T-helper 17 cell (primary cell): ENCODE results near the gene STX18. TPM values are rescaled to one million over a fixed set of nuclear protein-coding genes. Genes with fewer than 3 reads are reported as not detected.
"Not testable (repeated sequence)": the region's sequence is repeated elsewhere in the genome, so short reads cannot be mapped to it uniquely, and the experiment has no call there.

Experiments used
- ATAC-seq: fragments of 150-1000 bp; cut with Tn5 transposase; 2 replicates; pipeline ENCODE4 v1.10.0; 2021; ENCODE audit warnings: mild to moderate bottlenecking, moderate library complexity
- DNase-seq, 3 donors: peaks; one replicate each; pipeline versions ENCODE4 v3.0.0 to v3.0.0-alpha.2; 2020 to 2021
- H3K9me3 ChIP-seq: one replicate; pipeline ENCODE4 v1.7.0; 2013; ENCODE audit warnings: low read length, mild to moderate bottlenecking; ENCODE audit not compliant: control insufficient read depth, poor library complexity, severe bottlenecking
- H3K27ac Mint-ChIP-seq: one replicate; pipeline ENCODE4 v1.8.0; 2022; ENCODE audit warnings: mild to moderate bottlenecking, moderate library complexity, mixed read lengths
- H3K27me3 Mint-ChIP-seq: one replicate; pipeline ENCODE4 v1.8.0; 2022; ENCODE audit warnings: mixed read lengths
- H3K36me3 Mint-ChIP-seq: one replicate; pipeline ENCODE4 v1.8.0; 2022; ENCODE audit warnings: low read depth, mixed read lengths
- H3K4me1 Mint-ChIP-seq: one replicate; pipeline ENCODE4 v1.8.0; 2022; ENCODE audit warnings: mild to moderate bottlenecking, mixed read lengths
- H3K4me3 Mint-ChIP-seq: one replicate; pipeline ENCODE4 v1.8.0; 2022; ENCODE audit warnings: mild to moderate bottlenecking, moderate library complexity, mixed read lengths
- total RNA-seq, 4 donors: library from RNA in 2 of 4; stranded (reverse) in 2 of 4; gene quantifications; one replicate each; pipeline ENCODE4 v1.2.3 and lab custom pipeline; 2022 to 2026

The STX18 gene
- total RNA-seq, 2 donors from 2014 or later = 21.7 to 27.8 TPM

DNA sequence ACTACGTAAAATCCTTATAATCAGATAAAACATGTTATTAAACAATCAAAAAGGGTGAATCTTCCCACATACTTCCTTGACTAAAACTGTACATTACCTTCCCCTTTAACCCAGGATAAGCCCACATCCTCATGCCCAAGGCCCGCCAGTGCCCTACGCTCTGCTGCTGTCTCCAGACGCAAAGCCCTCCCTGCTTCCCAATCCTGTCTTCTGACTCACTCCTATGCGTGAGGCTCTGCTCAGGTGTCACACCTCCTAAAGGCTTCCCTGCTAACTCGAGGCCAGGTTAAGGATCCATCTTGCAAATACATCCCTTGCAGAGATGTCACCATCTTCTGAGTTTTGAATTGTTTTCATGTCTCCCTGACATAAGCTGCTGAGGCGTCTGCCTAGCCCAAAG lies 61.6 kb downstream of the STX18 start:
- no peak for ATAC-seq
- peaks cover 27% of the 10 kb centered on the region for H3K4me1 Mint-ChIP-seq
- peak overlapping the region; percentile 39 for H3K27ac Mint-ChIP-seq
- H3K4me3 Mint-ChIP-seq = no peak overlapping the region
- DNase-seq = no peak
- no peaks in the 10 kb centered on the region for H3K9me3 ChIP-seq
- peaks cover 8% of the 10 kb centered on the region for H3K36me3 Mint-ChIP-seq
- H3K27me3 Mint-ChIP-seq = no peaks in the 10 kb centered on the region

- no peaks in the 10 kb centered on the region for H3K9me3 ChIP-seq
- no peak overlapping the region for H3K4me3 Mint-ChIP-seq
- no peaks in the 10 kb centered on the region for H3K27me3 Mint-ChIP-seq
- H3K27ac Mint-ChIP-seq = peak overlapping the region; percentile 39
- H3K36me3 Mint-ChIP-seq = peaks cover 8% of the 10 kb centered on the region
- peaks cover 26% of the 10 kb centered on the region for H3K4me1 Mint-ChIP-seq
- DNase-seq = no peak
- ATAC-seq = no peak
Measured at GRCh38 chr4:4479366-4479765, 62.5 kb downstream of the STX18 start.

DNA sequence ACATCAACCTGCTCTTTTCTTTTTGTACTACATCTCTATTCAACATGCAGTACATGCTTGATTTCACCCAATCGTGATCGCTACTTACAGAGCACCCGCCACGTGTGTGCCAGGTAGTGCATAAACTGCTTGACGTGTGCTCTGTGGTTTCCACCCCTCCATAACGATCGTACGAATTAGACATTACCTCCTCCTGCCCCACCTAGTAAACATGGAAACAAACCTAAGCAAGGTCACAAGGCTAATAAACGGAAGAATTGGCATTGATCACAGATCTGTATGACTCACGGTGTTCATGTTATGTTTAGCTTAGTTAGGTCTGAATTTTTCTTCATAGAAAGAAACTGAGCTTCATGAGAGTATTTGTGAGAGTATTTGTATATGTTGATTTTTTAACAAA lies 64.1 kb downstream of the STX18 start:
- Mint-ChIP-seq H3K36me3 (peaks cover 8% of the 10 kb centered on the region), H3K4me3 (no peak overlapping the region), H3K27ac (no peak overlapping the region), H3K27me3 (no peaks in the 10 kb centered on the region), H3K4me1 (peaks cover 27% of the 10 kb centered on the region)
- DNase-seq (no peak), ATAC-seq (no peak)
- H3K9me3 ChIP-seq = no peaks in the 10 kb centered on the region

DNA sequence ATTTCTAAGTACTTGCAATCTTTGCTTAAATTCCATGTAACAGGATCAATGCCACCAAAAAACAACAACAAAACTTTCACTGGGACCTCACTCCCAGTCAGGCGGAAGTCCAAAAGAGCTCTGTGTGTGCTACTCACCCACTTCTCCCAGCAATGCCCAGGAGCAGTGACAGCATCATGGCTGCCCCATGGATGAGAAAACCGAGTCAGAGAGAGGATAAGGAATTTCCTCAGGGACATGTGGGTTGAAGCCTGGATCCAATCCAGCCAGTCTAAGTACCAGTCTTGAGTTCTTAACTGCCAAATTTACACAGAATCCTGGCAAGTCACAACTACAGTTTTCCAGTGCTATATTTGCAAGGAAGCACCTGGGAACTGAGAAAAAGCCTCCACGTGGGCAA lies 64.5 kb downstream of the STX18 start:
- H3K27ac Mint-ChIP-seq = no peak overlapping the region
- no peaks in the 10 kb centered on the region for H3K27me3 Mint-ChIP-seq
- no peak for ATAC-seq

GRCh38 chr4:4474476-4474875 lies 67.4 kb downstream of the STX18 start:
- Mint-ChIP-seq H3K27me3 (no peaks in the 10 kb centered on the region), H3K4me3 (no peak overlapping the region), H3K36me3 (peaks cover 12% of the 10 kb centered on the region), H3K4me1 (peaks cover 15% of the 10 kb centered on the region), H3K27ac (no peak overlapping the region)
- ATAC-seq (no peak), DNase-seq (no peak)
- H3K9me3 ChIP-seq = no peaks in the 10 kb centered on the region

More for the DNA sequence above, 64.5 kb downstream of the STX18 start:
- Mint-ChIP-seq H3K4me1 (peaks cover 25% of the 10 kb centered on the region), H3K36me3 (peaks cover 10% of the 10 kb centered on the region), H3K4me3 (no peak overlapping the region)
- no peak for DNase-seq
- H3K9me3 ChIP-seq = no peaks in the 10 kb centered on the region

DNA sequence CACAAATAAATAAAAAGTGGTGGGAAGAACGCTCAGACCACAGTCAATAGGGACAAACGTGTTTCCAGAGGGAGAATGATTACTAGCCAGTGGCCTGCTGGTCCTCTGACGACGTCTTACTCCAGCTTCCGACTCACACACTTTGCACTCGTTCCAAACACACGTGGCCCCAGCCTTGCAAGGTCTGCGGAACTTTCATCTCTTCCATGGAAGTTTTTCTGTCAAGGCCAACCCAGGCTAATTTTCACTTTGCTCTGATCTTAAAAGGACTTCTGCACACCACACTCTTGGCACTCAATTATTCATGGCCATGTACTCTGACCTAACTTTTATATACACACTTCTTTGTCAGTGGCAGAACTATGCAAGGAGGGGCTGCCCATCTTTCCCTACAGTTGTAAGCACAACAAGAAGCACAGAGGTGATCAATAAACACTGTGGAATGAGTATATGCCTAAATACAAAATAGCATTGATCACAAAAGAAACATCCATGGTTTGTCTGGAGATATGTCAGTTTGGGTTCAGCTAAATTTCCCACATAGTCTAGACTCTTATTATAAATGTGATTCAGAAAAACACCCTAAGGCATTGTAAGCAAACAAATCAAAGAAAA lies 69.4 kb downstream of the STX18 start:
- no peak for DNase-seq
- Mint-ChIP-seq H3K27ac (peak overlapping the region; percentile 8), H3K4me1 (peaks cover 11% of the 10 kb centered on the region), H3K36me3 (peaks cover 15% of the 10 kb centered on the region), H3K27me3 (no peaks in the 10 kb centered on the region), H3K4me3 (no peak overlapping the region)
- no peak for ATAC-seq
- no peaks in the 10 kb centered on the region for H3K9me3 ChIP-seq

- DNase-seq (no peak), ATAC-seq (no peak)
- no peaks in the 10 kb centered on the region for H3K27me3 Mint-ChIP-seq
- peaks cover 11% of the 10 kb centered on the region for H3K4me1 Mint-ChIP-seq
- no peak overlapping the region for H3K4me3 Mint-ChIP-seq
- H3K36me3 Mint-ChIP-seq = peaks cover 18% of the 10 kb centered on the region
- H3K9me3 ChIP-seq = no peaks in the 10 kb centered on the region
- peak overlapping the region; percentile 49 for H3K27ac Mint-ChIP-seq
Measured at GRCh38 chr4:4471195-4471594, 70.7 kb downstream of the STX18 start.

DNA sequence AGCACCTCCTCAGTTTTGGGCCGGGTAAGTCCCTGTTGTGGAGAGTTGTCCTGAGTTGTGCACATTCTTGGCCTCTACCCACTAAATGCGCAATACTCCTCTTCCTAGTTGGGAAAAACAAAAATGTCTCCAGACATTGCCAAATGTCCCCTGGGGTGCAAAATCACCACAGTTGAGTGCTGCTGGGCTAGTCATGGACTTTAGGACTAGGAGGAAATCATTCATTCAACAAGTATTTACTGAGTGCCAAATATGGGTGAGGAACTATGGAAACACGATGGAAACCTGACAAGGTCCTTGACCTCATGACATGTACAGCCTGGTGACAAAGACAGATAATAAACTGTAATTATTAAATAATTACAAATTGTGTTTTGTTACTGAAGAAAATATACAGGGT lies 71.6 kb downstream of the STX18 start:
- peaks cover 11% of the 10 kb centered on the region for H3K4me1 Mint-ChIP-seq
- no peak for DNase-seq

DNA sequence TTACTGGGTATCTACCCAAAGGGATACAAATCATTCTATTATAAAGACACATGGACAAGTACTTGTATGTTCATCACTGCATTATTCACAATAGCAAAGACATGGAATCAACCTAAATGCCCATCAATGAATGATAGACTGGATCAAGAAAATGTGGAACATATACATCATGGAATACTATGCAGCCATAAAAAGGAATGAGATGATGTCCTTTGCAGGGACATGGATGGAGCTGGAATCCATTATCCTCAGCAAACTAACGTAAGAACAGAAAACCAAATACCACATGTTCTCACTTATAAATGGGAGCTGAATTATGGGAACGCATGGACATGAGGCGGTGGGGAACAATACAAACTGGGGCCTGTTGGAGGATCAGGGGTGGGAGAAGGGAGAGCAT lies 76.6 kb downstream of the STX18 start:
- DNase-seq, H3K4me3 Mint-ChIP-seq, H3K27ac Mint-ChIP-seq, H3K9me3 ChIP-seq, H3K27me3 Mint-ChIP-seq, ATAC-seq: not testable (repeated sequence)
- H3K4me1 Mint-ChIP-seq = peaks cover 26% of the 10 kb centered on the region
- peaks cover 21% of the 10 kb centered on the region for H3K36me3 Mint-ChIP-seq

More for the DNA sequence above, 71.6 kb downstream of the STX18 start:
- Mint-ChIP-seq H3K4me3 (no peak overlapping the region), H3K36me3 (peaks cover 25% of the 10 kb centered on the region), H3K27ac (peak overlapping the region; percentile 49), H3K27me3 (no peaks in the 10 kb centered on the region)
- no peak for ATAC-seq
- H3K9me3 ChIP-seq = no peaks in the 10 kb centered on the region

- no peak for ATAC-seq
- Mint-ChIP-seq H3K27ac (peak overlapping the region; percentile 95), H3K4me3 (peak overlapping the region; percentile 93), H3K27me3 (no peaks in the 10 kb centered on the region), H3K36me3 (peaks cover 17% of the 10 kb centered on the region), H3K4me1 (peaks cover 43% of the 10 kb centered on the region)
- H3K9me3 ChIP-seq = no peaks in the 10 kb centered on the region
- DNase-seq = no peak
Measured at GRCh38 chr4:4462970-4463369, 78.9 kb downstream of the STX18 start.

DNA sequence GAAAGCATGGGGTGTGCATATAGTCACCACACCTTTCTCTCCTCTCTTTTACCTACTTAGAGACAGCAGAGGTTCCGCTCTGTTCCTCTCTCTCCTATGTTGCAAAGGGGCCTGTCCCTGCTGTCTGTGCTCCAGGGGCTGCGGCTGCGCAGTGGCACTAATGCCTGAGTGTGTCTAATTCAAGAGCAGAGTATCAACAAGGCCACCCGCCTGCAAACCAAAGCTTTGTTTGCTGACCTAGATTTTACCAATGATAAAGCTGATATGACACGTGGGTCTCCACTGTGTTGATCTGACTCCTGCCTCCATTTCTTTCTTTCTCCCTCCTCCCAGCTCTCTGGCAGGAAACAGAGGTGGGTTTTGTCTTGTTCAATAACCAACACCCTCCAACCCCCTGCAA lies 80.0 kb downstream of the STX18 start:
- H3K27me3 Mint-ChIP-seq = no peaks in the 10 kb centered on the region
- ATAC-seq = peak; percentile 98
- peak; percentile 54 to 73 (median 73) for DNase-seq
- peaks cover 17% of the 10 kb centered on the region for H3K36me3 Mint-ChIP-seq
- H3K4me3 Mint-ChIP-seq = peak overlapping the region; percentile 93
- H3K9me3 ChIP-seq = no peaks in the 10 kb centered on the region
- H3K4me1 Mint-ChIP-seq = peaks cover 43% of the 10 kb centered on the region
- H3K27ac Mint-ChIP-seq = peak overlapping the region; percentile 95

DNA sequence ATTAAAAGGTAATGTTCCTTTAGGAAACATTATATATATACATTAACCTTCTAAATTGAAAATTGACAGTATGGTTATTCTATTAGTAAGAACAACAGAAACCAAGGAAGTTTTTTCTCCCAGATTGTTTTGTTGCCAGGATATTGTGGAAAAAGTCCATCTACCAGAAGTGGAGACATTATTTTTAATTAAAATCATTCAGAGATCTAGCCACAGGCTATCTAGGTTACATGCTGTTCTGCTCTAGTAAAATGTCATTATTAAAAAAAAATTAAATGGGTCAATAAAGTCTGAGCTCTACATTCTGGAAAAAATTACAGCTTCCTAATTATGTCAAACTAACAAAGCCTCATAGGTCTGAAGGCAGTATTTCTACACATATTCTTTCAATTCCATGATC lies 80.7 kb downstream of the STX18 start:
- H3K9me3 ChIP-seq = no peaks in the 10 kb centered on the region
- Mint-ChIP-seq H3K4me1 (peaks cover 43% of the 10 kb centered on the region), H3K27ac (peak overlapping the region; percentile 95), H3K36me3 (peaks cover 16% of the 10 kb centered on the region), H3K4me3 (peak overlapping the region; percentile 93), H3K27me3 (no peaks in the 10 kb centered on the region)
- ATAC-seq (no peak), DNase-seq (no peak)

DNA sequence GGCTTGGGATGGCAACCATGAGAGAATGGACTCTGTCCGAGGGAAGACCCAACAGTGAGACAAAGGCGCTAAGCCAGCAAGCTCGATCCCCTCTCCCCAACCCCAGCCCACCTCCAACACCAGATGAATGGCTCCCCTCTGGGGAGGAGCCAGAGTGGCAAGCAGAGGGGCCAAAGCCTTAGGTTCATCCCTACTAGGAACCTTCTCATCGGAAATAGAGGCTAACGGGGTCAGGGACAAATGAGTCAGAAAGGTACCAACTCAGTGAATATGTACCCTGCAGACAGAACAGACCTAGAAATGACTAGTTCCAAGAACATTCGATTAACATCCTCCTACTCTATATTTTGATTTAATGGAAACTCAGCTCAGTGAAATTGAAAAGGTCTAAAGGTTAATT lies 81.1 kb downstream of the STX18 start:
- Mint-ChIP-seq H3K4me3 (peak overlapping the region; percentile 63), H3K27me3 (no peaks in the 10 kb centered on the region), H3K36me3 (peaks cover 13% of the 10 kb centered on the region), H3K4me1 (peaks cover 43% of the 10 kb centered on the region), H3K27ac (peak overlapping the region; percentile 95)
- DNase-seq (no peak), ATAC-seq (no peak)
- H3K9me3 ChIP-seq = no peaks in the 10 kb centered on the region

DNA sequence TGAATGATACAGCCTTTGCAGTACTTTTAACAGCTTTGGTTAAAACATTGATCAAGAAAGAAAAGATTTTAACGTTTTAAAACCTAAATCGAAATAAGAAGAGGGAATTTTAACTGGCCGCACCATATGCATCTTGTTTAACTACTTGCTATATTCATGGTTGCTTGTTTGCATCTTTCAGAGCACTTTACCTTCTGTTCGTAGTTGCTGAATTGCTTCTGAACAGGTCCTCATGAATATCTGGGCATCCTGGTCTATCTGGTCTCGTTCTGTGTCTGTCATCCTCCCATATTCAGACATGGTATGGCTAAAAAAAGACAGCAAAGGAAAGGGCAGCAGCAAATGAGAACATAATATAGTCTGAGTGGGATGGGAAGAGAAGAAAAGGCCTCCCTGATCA lies 82.7 kb downstream of the STX18 start:
- peaks cover 10% of the 10 kb centered on the region for H3K36me3 Mint-ChIP-seq
- ATAC-seq = no peak

More for the DNA sequence above, 82.7 kb downstream of the STX18 start:
- H3K27ac Mint-ChIP-seq = peak overlapping the region; percentile 95
- H3K4me1 Mint-ChIP-seq = peaks cover 39% of the 10 kb centered on the region
- H3K27me3 Mint-ChIP-seq = no peaks in the 10 kb centered on the region
- no peaks in the 10 kb centered on the region for H3K9me3 ChIP-seq
- no peak for DNase-seq
- peak overlapping the region; percentile 25 for H3K4me3 Mint-ChIP-seq
